Gastroesophageal sphincter (tissue), 4 donors: ENCODE results near the gene MCF2L2. TPM values are rescaled to one million over a fixed set of nuclear protein-coding genes. Genes with fewer than 3 reads are reported as not detected.
"Not testable (repeated sequence)": the region's sequence is repeated elsewhere in the genome, so short reads cannot be mapped to it uniquely, and the experiment has no call there.

Experiments used
- ATAC-seq: fragments of 150-250 bp; one replicate; pipeline ENCODE4 v1.9.1; 2016; ENCODE audit warnings: mild to moderate bottlenecking, moderate library complexity
- H3K27ac ChIP-seq, 4 donors: fragments of 200-600 bp; sonication (generic) in 3 of 4; 1 replicate in 3 of 4; 2 replicates in 1 of 4; pipeline ENCODE4 v1.5.1; 2016 to 2019
- H3K27me3 ChIP-seq: fragments of 200-600 bp; sonication (generic); one replicate; pipeline ENCODE4 v1.5.1; 2019
- H3K36me3 ChIP-seq, 2 donors: fragments of 200-600 bp; sonication (generic); one replicate each; pipeline ENCODE4 v1.5.1; 2019; ENCODE audit warnings: control low read depth in 1 of 2
- H3K4me1 ChIP-seq, 3 donors: fragments of 200-600 bp; sonication (generic); 1 replicate in 2 of 3; 2 replicates in 1 of 3; pipeline ENCODE4 v1.5.1; 2016 to 2019; ENCODE audit warnings: control low read depth in 2 of 3
- H3K4me3 ChIP-seq, 2 donors: fragments of 200-600 bp; sonication (generic); one replicate each; pipeline ENCODE4 v1.5.1; 2019; ENCODE audit warnings: mild to moderate bottlenecking in 1 of 2, moderate library complexity in 1 of 2
- H3K9me3 ChIP-seq, 3 donors: fragments of 200-600 bp; sonication (generic); one replicate each; pipeline ENCODE4 v1.5.1; 2017 to 2019; ENCODE audit warnings: control low read depth in 2 of 3
- EP300 ChIP-seq: sonication (generic); formaldehyde crosslinking; IDR thresholded peaks from one replicate; pipeline ENCODE4 v1.6.1; 2017; ENCODE audit warnings: antibody characterized with exemption, mild to moderate bottlenecking
- POLR2A ChIP-seq, 2 donors: fragments of 450-650 bp; IDR thresholded peaks; one replicate each; pipeline ENCODE4 v1.6.1; 2017; ENCODE audit warnings: antibody characterized with exemption in 2 of 2, mild to moderate bottlenecking in 2 of 2, moderate library complexity in 1 of 2
- POLR2AphosphoS5 ChIP-seq: sonication (generic); formaldehyde crosslinking; IDR thresholded peaks from one replicate; pipeline ENCODE4 v1.6.1; 2017; ENCODE audit warnings: antibody characterized with exemption
- WGBS, 2 donors: methylation state at CpG; one replicate each; pipeline ENCODE4 v1.1.5; 2018; ENCODE audit warnings: low coverage in 1 of 2; 5-methylcytosine and 5-hydroxymethylcytosine counted together
- total RNA-seq, 4 donors: library from RNA; depleted of rRNA; stranded (reverse); fragments of >200 nt; gene quantifications; one replicate each; pipeline ENCODE4 v1.1.0, GENCODE V29; 2016
- TF ChIP-seq, protein P1 (sequence below), 4 experiments: fragments of 200-600 bp in 2 of 4; fragments of 450-650 bp in 2 of 4; sonication (generic) in 1 of 4; IDR thresholded peaks; one replicate each; pipeline ENCODE4 v1.5.1; 2017 to 2019; ENCODE audit warnings: antibody characterized with exemption in 4 of 4, mild to moderate bottlenecking in 2 of 4, moderate library complexity in 2 of 4

The MCF2L2 gene
- total RNA-seq, 4 donors from 2014 or later: 0.67 to 4.0 (median 2.7) TPM

DNA sequence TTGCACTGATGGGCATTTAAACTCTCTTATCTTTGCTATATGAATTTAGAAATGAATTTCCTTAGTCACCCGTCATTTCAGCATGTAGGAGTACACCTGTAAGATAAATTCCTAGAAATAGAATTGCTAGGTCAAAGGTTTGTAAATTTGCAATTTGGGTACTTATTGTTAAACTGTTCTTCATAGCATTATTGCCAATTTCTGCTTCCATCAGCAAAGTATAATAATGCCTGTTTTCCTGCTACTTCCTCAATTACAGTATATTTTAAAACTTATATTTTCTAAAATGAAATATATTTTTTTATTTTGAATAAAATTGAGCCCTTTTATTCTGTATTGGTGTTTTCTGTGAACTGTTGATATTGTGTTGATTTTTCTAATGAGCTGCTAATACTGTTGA is 16.3 kb upstream of the MCF2L2 start:
- peaks cover 0 to 9% (median 0%) of the 10 kb centered on the region in 3 donors for H3K9me3 ChIP-seq
- no peaks in the 10 kb centered on the region for H3K36me3 ChIP-seq
- no peak for ATAC-seq
- no peak overlapping the region for H3K27ac ChIP-seq
- no peak for TF ChIP-seq EP300
- TF ChIP-seq, protein P1, sequence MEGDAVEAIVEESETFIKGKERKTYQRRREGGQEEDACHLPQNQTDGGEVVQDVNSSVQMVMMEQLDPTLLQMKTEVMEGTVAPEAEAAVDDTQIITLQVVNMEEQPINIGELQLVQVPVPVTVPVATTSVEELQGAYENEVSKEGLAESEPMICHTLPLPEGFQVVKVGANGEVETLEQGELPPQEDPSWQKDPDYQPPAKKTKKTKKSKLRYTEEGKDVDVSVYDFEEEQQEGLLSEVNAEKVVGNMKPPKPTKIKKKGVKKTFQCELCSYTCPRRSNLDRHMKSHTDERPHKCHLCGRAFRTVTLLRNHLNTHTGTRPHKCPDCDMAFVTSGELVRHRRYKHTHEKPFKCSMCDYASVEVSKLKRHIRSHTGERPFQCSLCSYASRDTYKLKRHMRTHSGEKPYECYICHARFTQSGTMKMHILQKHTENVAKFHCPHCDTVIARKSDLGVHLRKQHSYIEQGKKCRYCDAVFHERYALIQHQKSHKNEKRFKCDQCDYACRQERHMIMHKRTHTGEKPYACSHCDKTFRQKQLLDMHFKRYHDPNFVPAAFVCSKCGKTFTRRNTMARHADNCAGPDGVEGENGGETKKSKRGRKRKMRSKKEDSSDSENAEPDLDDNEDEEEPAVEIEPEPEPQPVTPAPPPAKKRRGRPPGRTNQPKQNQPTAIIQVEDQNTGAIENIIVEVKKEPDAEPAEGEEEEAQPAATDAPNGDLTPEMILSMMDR (IDR thresholded peaks at IDR 0.05): no peak
- H3K4me3 ChIP-seq: no peak overlapping the region
- H3K4me1 ChIP-seq: peaks cover 0 to 18% (median 9%) of the 10 kb centered on the region in 3 donors
- H3K27me3 ChIP-seq: no peaks in the 10 kb centered on the region
- WGBS, 2 donors: 80 to 85% methylated on average over 1 of the region's 1 CpG

- Histone ChIP-seq H3K27me3 (no peaks in the 10 kb centered on the region), H3K27ac (no peak overlapping the region), H3K4me3 (no peak overlapping the region), H3K36me3 (no peaks in the 10 kb centered on the region), H3K4me1 (peaks cover 0 to 8% (median 3%) of the 10 kb centered on the region in 3 donors), H3K9me3 (peaks cover 0 to 9% (median 0%) of the 10 kb centered on the region in 3 donors)
- TF ChIP-seq POLR2AphosphoS5: no peak
- TF ChIP-seq EP300: no peak
- no peak for TF ChIP-seq POLR2A (IDR thresholded peaks at IDR 0.05)
- TF ChIP-seq, protein P1 (IDR thresholded peaks at IDR 0.05): no peak
- WGBS, 2 donors: 73 to 87% methylated on average over 10 of the region's 10 CpGs
- no peak for ATAC-seq
Measured at GRCh38 chr3:183443395-183444385, 15.3 kb upstream of the MCF2L2 start.

- peaks cover 0 to under 1% (median 0%) of the 10 kb centered on the region in 3 donors for H3K4me1 ChIP-seq
- no peak overlapping the region for H3K4me3 ChIP-seq
- 73% methylated on average over 1 of the region's 1 CpG; no CpG with 5 or more reads in 1 of the 2 donors for WGBS, 2 donors
- no peak overlapping the region for H3K27ac ChIP-seq
- peaks cover 0 to 9% (median 0%) of the 10 kb centered on the region in 3 donors for H3K9me3 ChIP-seq
- no peak for ATAC-seq
- no peaks in the 10 kb centered on the region for H3K36me3 ChIP-seq
- TF ChIP-seq POLR2A (IDR thresholded peaks at IDR 0.05) (no peak), EP300 (no peak), POLR2AphosphoS5 (no peak)
- TF ChIP-seq, protein P1 (IDR thresholded peaks at IDR 0.05): no peak
- H3K27me3 ChIP-seq: no peaks in the 10 kb centered on the region
Measured at GRCh38 chr3:183442994-183443393, 14.6 kb upstream of the MCF2L2 start.

DNA sequence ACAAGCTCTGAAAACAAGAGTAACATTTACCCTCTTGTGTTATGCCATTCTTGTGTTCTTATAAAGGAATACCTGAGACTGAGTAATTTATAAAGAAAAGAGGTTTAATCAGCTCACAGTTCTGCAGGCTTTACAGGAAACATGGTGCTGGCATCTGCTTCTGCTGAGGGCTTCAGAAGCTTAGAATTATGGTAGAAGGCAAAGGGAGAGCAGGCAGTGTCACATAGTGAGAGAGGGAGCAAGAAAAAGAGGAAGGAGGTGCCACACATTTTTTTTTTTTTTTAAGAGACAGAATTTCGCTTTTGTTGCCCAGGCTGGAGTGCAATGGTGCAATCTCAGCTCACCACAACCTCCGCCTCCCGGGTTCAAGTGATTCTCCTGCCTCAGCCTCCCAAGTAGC is 12.1 kb upstream of the MCF2L2 start:
- not testable (repeated sequence) for H3K27me3 ChIP-seq, H3K27ac ChIP-seq, H3K36me3 ChIP-seq, H3K4me1 ChIP-seq, H3K9me3 ChIP-seq, ATAC-seq, H3K4me3 ChIP-seq
- 79 to 90% methylated on average over 3 of the region's 3 CpGs for WGBS, 2 donors

DNA sequence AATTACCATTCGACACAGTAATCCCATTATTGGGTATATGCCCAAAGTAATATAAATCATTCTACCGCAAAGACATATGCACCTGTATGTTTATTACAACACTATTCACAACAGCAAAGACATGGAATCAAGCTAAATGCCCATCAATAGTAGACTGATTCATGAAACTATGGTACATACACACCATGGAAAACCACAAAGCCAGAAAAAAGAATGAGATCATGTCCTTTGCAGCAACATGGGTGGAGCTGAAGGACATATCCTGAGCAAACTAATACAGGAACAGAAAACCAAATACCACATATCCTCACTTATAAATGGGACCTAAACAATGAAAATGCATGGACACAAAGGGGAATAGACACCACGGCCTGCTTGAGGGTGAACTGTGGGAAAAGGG is 11.1 kb upstream of the MCF2L2 start:
- no peaks in the 10 kb centered on the region for H3K4me1 ChIP-seq
- no peak for TF ChIP-seq EP300
- TF ChIP-seq, protein P1 (IDR thresholded peaks at IDR 0.05): no peak
- TF ChIP-seq POLR2A (IDR thresholded peaks at IDR 0.05): no peak
- TF ChIP-seq POLR2AphosphoS5: no peak
- 79 to 82% methylated on average over 3 of the region's 3 CpGs for WGBS, 2 donors
- H3K27me3 ChIP-seq: no peaks in the 10 kb centered on the region
- H3K36me3 ChIP-seq: no peaks in the 10 kb centered on the region
- ATAC-seq: no peak
- peaks cover 0 to 9% (median 0%) of the 10 kb centered on the region in 3 donors for H3K9me3 ChIP-seq
- no peak overlapping the region for H3K27ac ChIP-seq
- no peak overlapping the region for H3K4me3 ChIP-seq
